ENCODE results near the gene RETREG1.
"Not testable (repeated sequence)": the region's sequence is repeated elsewhere in the genome, so short reads cannot be mapped to it uniquely, and the experiment has no call there.

Gene RETREG1

GRCh38 chr5:16564248-16564867, 52.4 kb downstream of the RETREG1 start:
- DNase-seq (ENCODE audit: low read depth, low spot score), result no peak
- no peak overlapping the region for H3K4me3 ChIP-seq (ENCODE audit: low read length)

DNA sequence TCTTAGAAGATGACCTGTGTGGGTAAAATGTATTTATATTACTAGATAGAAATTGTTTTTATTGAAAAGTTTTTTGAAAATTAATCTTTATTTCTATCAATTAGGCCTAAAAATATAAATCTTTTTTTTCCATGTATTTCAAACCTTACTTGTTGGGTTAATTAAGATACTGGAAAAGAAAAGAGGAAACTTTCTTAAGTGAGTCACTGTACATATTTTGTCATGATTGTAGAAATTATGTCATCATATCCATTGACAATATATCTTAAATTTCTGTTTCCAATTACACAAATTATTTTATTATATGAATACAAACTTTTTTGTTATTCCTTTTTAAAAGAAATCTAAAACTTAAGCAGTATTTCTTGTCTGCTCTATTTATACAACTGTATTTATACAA, 53.1 kb downstream of the RETREG1 start:
- H3K4me3 ChIP-seq (ENCODE audit: low read length), result no peak overlapping the region
- DNase-seq (ENCODE audit: low read depth, low spot score), result no peak

- no peak overlapping the region for H3K4me3 ChIP-seq (ENCODE audit: low read length)
- DNase-seq (ENCODE audit: low read depth, low spot score), result no peak
These were observed 55.1 kb downstream of the RETREG1 start for GRCh38 chr5:16561660-16562059.

DNA sequence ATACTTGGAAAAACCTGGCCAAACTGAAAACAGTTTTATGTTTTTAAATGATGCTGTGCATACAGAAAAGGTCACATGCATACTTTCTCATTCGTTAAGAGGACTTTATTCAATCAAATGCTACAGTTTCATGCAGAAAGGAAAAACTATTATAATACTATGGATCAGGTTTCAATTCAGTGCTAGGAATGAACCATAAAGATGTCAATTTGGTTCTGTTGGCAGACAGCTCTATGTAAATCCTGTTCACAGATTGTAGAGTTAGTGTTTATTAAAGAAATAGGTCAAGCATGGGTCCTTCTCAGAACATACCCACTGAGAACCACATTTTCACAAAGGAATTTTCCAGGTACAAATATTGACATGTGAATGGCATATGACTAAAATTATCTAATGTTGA, 57.1 kb downstream of the RETREG1 start:
- DNase-seq (ENCODE audit: low read depth, low spot score), result no peak
- no peak overlapping the region for H3K4me3 ChIP-seq (ENCODE audit: low read length)

DNA sequence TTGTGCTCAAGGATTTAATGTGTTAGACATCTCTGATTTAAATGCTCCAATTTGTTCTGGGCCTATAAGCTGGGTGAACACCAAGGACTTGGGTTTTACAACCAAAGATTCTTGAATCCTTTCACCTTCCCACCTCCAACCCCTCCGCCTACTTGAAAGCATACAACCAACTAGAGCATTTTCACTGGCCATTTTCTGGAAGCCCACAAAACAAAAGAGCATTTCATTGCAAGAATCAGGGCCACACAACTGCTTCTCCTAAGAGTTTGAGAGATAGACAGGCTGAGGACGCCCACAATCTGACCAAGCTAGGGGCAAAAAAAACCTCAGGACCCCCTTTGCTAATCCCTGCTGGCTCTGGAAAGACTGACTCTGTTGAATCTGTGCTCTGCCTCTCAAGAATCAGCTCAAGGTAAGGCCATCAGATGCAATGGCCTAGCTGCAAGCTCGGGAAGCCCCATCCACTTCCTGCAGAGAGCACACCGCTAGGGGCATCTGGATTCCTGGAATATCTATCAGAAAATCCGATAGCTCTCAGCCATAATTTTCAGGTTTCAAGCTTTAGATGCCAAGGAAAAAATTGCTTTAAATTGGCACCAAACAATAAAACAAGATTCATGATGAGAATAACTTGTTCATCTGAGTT, 57.7 kb downstream of the RETREG1 start:
- no peak overlapping the region for H3K4me3 ChIP-seq (ENCODE audit: low read length)
- DNase-seq (ENCODE audit: low read depth, low spot score), result no peak

GRCh38 chr5:16557477-16557876, 59.3 kb downstream of the RETREG1 start:
- no peak for DNase-seq (ENCODE audit: low read depth, low spot score)
- H3K4me3 ChIP-seq (ENCODE audit: low read length), result no peak overlapping the region

GRCh38 chr5:16554110-16554509, 62.7 kb downstream of the RETREG1 start:
- no peak overlapping the region for H3K4me3 ChIP-seq (ENCODE audit: low read length)
- no peak for DNase-seq (ENCODE audit: low read depth, low spot score)

GRCh38 chr5:16552666-16553343, 64.0 kb downstream of the RETREG1 start:
- peak; percentile 70 for DNase-seq (ENCODE audit: low read depth, low spot score)
- no peak overlapping the region for H3K4me3 ChIP-seq (ENCODE audit: low read length)

DNA sequence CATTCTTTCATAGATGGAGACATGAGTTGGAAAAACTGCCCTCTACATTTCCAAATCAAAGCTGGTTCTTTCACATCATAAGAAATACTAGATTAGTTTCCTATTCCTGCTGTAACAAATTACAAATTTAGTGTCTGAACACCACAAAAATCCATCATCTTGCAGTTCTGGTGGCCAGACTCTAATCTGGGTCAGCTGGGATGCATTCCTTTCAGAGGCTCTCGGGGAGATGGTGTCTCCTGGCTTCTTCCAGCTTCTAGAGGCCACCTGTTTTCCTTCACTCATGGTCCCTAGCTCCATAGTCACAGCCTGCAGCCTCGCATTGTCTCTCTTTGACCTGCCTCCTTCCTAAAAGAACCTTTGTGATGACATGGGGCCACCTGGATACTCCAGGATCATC, 65.2 kb downstream of the RETREG1 start:
- no peak for DNase-seq (ENCODE audit: low read depth, low spot score)
- H3K4me3 ChIP-seq (ENCODE audit: low read length), result no peak overlapping the region

DNA sequence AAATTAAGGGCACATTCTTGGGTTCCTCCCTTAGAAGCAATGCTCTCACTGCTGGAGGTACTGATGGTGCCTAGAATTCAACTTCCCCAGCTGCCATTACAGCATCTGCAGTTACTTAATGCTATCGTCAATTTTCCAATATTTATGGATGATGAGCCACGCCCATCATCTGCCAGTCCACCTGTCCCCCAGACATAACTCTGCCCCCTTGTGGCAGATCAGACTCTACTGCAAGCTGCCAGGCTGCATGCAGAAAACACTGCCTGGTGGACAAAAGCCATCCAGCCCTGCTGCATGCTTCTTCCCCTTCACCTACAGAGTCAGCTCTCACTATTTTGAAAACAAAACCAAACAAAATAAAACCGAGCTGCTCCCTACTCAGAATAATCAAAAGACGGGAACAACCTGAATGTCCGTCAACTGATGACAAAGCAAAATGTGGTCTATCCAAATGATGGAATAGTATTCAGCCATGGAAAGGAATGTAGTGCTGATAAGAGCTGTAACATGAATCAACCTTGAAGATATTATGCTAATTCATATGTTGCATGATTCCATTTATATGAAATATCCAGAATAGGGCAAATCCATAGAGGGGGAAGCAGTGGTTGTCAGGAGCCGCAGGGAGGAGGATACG, 66.4 kb downstream of the RETREG1 start:
- no peak overlapping the region for H3K4me3 ChIP-seq (ENCODE audit: low read length)
- peak; percentile 61 for DNase-seq (ENCODE audit: low read depth, low spot score)

DNA sequence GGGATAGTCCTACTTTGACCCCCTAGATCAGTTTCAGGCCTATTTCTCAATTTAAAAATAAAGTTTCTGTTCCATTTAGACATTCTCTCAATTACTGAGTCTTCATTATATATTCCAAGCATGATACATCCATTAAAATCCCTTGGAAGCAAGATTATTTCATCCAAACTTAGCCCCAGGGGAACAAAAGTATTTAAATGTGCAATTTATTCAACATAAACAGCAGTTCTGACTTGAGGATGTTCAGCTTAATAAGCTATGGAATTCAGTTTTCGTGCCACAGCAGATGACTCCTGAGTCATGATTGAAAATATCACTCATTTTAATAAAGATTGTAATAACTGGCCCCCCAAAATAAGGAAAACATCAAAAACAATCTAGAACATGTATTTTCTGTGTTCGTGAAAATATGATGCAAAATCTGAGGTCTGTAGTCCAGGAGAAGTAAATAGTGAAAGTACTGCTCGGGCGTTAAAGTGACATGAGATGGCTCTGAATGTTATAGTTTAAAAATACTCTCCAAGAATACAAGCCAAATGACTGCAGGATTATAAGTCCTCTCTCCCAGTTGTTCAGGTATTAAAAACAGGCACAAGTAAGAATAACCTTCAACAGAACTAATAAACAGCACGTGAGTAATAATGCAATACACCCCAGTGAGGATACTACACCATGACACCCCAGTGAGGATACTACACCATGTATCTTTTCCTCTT, 67.1 kb downstream of the RETREG1 start:
- DNase-seq (ENCODE audit: low read depth, low spot score), result no peak
- H3K4me3 ChIP-seq (ENCODE audit: low read length), result no peak overlapping the region

GRCh38 chr5:16548812-16549211, 68.0 kb downstream of the RETREG1 start:
- DNase-seq (ENCODE audit: low read depth, low spot score), result no peak
- H3K4me3 ChIP-seq (ENCODE audit: low read length), result no peak overlapping the region

DNA sequence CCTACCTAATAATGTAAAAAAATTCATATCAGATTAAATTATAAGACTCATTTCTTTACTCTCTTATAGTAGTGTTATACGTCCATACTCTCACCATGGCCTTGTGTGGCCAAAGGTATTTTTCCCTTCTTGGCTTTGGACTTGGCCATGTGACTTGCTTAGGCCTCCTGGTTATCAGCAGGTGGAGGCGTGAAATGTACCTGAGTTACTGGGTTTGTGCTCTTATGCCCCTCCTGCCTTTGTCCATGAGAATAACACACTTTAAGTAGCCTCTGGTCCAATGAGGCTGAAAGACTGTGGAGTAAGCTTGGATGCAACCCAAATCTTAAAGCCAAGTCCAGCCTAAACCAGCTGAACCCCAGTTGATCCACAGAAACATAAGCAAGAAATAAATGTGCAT, 68.7 kb downstream of the RETREG1 start:
- no peak for DNase-seq (ENCODE audit: low read depth, low spot score)
- H3K4me3 ChIP-seq (ENCODE audit: low read length), result no peak overlapping the region

GRCh38 chr5:16547200-16547842, 69.5 kb downstream of the RETREG1 start:
- H3K4me3 ChIP-seq (ENCODE audit: low read length), result no peak overlapping the region
- no peak for DNase-seq (ENCODE audit: low read depth, low spot score)

DNA sequence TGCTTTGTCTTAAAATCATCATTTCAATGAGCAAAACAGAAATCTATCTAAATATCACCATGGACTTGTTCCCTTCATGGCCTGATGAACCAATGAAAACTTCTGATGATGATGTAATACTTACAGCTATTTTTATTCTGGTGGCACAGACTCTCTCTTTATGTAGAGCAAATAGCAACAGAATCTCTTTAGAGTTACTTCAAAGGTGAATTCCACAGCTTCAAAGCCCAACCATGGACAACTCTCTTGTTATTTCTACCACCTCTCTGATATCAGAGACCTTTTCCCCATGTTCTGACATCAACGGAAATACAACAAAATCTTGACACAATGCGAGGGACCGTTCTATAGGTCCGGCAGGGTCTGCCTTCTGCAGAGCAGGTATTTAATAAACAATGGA, 70.1 kb downstream of the RETREG1 start:
- DNase-seq (ENCODE audit: low read depth, low spot score), result no peak
- no peak overlapping the region for H3K4me3 ChIP-seq (ENCODE audit: low read length)

- no peak overlapping the region for H3K4me3 ChIP-seq (ENCODE audit: low read length)
- DNase-seq (ENCODE audit: low read depth, low spot score), result no peak
These were observed 72.0 kb downstream of the RETREG1 start for GRCh38 chr5:16544607-16545374.

DNA sequence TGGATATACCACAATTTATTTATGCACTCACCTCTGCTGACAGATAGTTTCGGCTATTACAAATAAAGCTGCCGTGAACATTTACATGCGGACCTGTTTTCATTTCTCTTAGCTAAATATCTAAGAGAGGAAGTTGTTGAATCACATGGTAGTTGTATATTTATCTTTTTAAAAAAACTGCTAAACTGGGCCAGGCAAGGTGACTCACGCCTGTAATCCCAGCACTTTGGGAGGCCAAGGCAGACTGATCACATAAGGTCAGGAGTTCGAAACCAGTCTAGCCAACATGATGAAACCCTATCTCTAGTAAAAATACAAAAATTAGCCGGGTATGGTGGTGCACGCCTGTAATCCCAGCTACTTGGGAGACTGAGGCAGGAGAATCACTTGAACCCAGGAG, 73.6 kb downstream of the RETREG1 start:
- DNase-seq (ENCODE audit: low read depth, low spot score); H3K4me3 ChIP-seq (ENCODE audit: low read length): not testable (repeated sequence)

DNA sequence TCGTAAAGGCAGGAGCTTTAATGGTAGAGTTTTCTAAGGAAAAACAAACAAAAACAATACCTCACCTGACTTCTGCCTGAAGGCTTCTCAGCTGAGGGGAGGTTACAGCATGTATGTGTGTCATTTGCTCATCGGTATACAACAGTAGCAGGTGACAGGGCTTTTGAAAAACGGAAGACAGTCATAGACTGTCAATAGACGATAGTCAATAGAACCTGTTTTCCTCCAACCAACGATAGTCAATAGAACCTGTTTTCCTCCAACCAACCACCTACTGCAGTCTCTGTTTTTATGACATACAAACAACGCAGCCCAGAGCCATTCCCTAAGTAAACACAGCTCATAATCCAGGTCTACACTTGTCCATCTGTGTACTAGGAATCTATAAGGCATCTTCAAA, 74.6 kb downstream of the RETREG1 start:
- no peak for DNase-seq (ENCODE audit: low read depth, low spot score)
- no peak overlapping the region for H3K4me3 ChIP-seq (ENCODE audit: low read length)

All from Jurkat, Clone E6-1 (cell line).